Stimulated activated CD4-positive, alpha-beta T cell treated with anti-CD3 and anti-CD28 coated beads, Interleukin-2, amount 100 ng/mL, for 48 hours (primary cell): Measurements from ENCODE around the gene INO80B.
"Not testable (repeated sequence)": the region's sequence is repeated elsewhere in the genome, so short reads cannot be mapped to it uniquely, and the experiment has no call there.

Experiments used
- DNase-seq, 2 donors: peaks; one replicate each; pipeline ENCODE4 v3.0.0-alpha.2; 2020

Gene INO80B

GRCh38 chr2:74450570-74451190 lies 4.2 kb upstream of the INO80B start:
- DNase-seq, result no peak

- no peak for DNase-seq
These were observed 2.3 kb downstream of the INO80B start for GRCh38 chr2:74457129-74457548.

DNA sequence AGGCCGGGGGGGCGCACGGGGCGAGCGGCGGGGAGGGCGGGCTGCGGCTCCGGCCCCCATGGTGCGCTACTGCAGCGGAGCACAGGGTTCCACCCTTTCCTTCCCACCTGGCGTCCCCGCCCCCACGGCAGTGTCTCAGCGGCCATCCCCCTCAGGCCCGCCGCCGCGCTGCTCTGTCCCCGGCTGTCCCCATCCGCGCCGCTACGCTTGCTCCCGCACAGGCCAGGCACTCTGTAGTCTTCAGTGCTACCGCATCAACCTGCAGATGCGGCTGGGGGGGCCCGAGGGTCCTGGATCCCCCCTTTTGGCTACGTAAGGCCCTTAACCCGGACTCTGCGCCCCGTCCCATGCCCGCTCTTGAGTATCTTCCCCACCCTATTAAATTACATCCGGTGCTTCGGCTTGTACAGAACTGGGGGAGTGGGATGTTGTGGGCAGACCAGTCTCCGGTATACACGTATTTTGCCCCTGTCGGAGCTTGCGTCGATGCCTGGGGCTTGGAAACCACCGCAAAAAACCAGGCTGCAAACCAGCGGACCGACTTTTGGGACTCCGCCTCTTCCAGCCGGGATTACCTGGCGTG lies 2.8 kb downstream of the INO80B start:
- DNase-seq, result peak; percentile 63 to 68

- DNase-seq, result peak; percentile 95 to 97
These were observed 3.4 kb downstream of the INO80B start, which contains the start of gene WBP1 for GRCh38 chr2:74458132-74458937. TSS of gene WBP1 (plus strand) at chr2:74458438. CDS start at chr2:74458603, 165 bp downstream.

DNA sequence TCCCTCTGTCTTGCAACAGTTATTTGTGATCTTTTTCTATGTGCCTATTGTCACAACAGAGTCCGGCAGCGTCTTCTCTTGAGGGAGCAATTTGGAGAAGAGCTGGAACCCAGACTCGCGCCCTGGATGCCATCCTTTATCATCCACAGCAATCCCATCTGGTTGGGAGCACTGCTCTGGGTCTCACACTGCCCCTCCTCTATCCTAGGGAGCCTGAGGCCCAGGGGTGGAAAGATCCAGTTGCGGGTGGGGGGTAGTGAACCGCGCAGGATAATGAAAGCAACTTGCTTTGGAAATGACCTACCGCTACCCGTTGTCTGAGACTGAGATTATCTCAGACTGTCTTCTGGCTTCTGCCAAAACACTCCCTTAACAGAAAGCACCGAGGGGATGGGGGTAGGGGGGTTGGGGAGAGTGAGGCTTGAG lies 4.1 kb downstream of the INO80B start:
- DNase-seq, result no peak

- DNase-seq, result not testable (repeated sequence)
These were observed 4.7 kb downstream of the INO80B start for GRCh38 chr2:74459503-74460118.

GRCh38 chr2:74460187-74460586 lies 5.3 kb downstream of the INO80B start:
- DNase-seq, result not testable (repeated sequence)

DNA sequence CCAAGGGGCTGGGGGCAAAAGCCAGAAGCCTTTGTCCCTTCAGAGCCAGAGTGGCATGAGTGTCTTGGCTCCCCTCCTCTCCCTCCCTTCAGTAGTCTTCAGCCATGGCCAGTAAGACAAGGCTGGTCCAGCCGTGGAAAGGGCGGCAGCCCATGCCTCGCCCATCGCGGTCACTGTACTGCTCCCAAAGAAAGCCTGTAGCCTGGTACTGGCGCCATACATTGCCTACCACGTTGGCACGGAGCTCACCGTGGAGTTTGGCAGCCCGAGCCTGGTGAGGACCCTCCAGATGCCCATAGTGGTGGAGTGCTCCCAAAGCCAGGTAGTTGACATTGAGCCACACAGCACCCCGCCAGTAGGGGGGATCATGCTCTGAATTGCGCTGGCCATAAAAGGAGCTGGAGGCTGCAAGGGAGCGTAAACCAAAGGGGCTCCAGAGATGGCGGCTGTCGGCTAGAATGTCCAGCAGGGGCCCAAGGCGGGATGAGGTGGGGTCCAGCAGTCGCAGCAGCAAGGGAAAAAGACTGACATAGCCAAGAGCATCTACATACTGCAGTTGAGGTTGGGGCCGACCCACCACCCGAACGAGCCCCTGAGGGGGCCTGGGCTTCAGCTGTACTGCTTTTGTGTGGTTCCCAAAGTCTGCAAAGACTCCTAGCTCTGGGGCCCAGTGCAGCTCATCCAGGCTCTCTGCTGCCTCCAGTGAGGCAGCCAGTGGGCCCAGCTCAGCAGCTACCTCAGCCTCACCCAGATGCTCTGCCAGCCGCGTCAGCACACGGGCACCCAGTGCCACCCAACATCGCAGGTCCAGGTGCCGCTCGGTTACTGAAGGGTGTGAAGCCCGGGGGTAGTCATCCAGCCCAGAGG lies 6.5 kb downstream of the INO80B start:
- no peak for DNase-seq

DNA sequence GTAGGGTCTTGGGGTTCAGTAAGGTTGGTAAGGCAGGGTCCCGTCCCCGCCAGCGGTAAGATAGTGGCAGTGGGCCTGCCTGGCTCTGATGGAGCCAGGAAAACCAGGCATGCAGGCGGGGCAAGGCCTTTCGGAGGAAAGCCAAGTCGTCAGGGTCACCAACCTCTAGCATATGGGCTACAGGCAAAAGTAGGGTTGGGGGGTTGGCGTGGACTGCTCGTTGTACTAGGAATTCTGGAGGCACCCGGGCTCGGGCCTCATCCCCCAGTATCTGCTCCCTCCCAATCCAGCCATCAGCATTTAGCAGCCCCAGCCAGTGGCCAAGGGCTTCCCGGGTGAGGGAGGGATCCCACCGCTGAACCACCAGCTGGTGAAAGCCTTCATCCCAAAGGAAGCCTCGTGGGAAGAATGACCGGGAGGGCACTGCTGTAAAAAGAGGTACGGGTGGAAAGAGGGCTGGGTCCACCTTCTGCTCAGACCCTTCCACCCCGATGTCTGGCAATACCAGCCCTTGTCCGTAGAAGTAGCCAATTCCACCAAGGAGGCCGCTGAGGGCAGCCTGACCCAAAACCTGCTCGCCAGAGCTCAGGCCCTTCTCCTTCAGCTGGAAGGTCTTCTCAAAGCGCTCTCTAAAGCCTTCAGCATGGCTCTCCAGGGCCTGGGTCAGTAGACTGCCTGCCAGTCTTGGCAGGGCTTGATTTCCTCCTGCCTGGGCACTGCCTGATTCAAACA lies 7.3 kb downstream of the INO80B start:
- DNase-seq, result no peak

GRCh38 chr2:74462786-74463105 lies 7.9 kb downstream of the INO80B start:
- DNase-seq, result no peak

DNA sequence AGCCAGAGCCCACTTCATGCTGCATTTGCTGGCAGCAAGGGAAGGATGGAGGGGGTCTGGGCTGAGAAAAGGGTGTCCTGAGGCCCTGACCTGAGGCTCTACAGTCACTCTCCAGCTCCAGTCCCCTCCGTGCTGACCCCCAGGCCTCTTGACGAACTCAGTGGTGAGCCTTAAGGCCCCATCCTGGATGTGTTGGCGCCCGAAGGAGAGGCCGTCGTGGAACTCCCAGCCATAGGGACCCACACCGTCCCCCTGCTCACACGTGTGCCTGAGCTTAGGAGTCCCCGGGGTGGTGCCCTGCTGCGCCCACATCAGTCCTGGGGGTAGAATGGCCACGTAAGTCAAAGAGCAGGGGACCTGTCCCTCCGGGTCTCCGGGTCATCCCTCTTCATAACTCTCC lies 9.5 kb downstream of the INO80B start:
- no peak for DNase-seq

DNA sequence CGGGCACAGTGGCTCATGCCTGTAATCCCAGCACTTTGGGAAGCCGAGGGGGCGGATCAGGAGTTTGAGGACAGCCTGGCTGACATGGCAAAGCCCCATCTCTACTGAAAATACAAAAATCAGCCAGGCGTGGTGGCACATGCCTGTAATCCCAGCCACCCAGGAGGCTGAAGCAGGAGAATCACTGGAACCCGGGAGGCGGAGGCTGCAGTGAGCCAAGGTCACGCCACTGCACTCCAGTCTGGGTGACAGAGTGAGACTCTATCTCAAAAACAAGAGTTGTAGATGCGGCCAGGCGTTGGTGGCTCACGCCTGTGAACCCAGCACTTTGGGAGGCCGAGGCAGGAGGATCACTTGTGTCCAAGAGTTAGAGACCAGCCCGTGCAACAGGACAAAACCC lies 15.9 kb downstream of the INO80B start:
- not testable (repeated sequence) for DNase-seq

GRCh38 chr2:74471332-74472065 lies 16.6 kb downstream of the INO80B start:
- DNase-seq, result no peak

- peak; percentile 96 to 97 for DNase-seq
These were observed 17.4 kb downstream of the INO80B start, which contains the start of gene MRPL53 for GRCh38 chr2:74472086-74472944. TSS of gene MRPL53 (minus strand) at chr2:74472680. CDS start at chr2:74472660, 20 bp downstream.

DNA sequence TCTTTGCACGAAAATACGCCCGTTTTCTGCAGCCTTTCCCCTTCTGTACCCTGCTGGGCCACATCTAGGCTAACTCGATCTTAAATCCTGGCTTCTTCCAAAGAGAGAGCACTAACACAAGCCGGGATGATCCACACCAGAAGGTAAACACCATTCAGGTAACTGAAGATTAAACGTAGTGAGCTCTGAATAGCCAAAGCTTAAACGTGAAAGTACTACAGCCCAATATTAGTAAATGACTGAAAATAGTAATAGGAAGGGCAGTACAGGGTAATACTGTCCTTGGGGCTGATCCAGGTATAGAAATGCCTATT lies 18.0 kb downstream of the INO80B start:
- DNase-seq, result no peak

- DNase-seq, result no peak
These were observed 19.6 kb downstream of the INO80B start for GRCh38 chr2:74474481-74474880.

- no peak for DNase-seq
These were observed 20.0 kb downstream of the INO80B start for GRCh38 chr2:74474899-74475298.

GRCh38 chr2:74481431-74481830 lies 26.5 kb downstream of the INO80B start:
- DNase-seq, result no peak

DNA sequence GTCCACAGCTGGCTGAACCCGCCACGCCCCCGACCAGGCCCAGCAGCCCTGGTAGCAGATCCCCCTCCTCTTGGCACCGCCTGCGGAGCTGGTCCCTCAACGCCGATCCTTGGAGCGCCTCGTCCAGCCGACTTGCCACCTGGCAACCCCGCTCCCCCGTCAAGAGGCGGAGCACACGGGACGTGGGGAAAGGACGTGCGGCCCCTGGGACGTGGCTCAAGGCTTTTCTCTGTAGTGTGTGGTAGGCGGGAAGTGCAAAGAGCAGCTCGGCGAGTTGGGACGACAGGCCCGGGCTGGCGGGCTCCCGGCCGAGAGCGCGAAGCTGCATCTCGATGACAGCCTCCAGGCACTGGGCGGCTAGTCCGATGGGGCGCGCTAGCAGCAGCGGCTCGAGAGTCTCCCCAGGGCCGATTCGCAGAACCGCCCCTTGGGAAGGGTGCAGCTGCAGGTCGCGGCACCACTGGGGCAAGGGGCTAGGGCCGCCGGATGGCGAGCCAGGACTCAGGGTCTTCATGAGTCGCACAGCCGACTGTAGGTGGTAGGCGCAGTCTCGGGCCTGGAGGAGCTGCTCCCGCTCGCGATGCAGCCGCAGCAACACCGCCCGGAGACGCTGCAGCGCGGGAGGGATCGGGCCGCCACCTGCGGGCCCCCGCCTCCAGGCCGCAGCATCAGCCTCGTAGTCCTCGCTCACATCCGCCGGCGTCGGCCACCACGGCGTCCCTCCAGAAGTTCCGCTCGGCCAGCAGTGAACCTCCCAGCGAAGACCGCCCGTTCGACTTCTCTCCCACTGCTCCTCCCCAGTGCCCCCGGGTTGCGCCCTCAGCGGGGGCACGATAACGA lies 27.3 kb downstream of the INO80B start:
- peak in 1 of 2 donors; percentile 50 for DNase-seq
